GM10266 (cell line): ENCODE data around the gene TRAPPC8.
A peak's percentile ranks its signal among the peaks of the same experiment; 100 is the strongest.
"Not testable (repeated sequence)": the region's sequence is repeated elsewhere in the genome, so short reads cannot be mapped to it uniquely, and the experiment has no call there.

Source experiments
- DNase-seq: peaks from one replicate; pipeline ENCODE4 v3.0.0; 2012; ENCODE audit errors: extremely low spot score
- CTCF ChIP-seq: IDR thresholded peaks from 2 replicates; pipeline ENCODE4 v1.5.1; 2012; ENCODE audit warnings: mild to moderate bottlenecking, low read depth; ENCODE audit not compliant: control insufficient read depth, insufficient read depth; ENCODE audit errors: missing control alignments

The TRAPPC8 gene

GRCh38 chr18:31942291-31942998 lies 483 bp downstream of the TRAPPC8 start:
- peak; percentile 70 for DNase-seq
- TF ChIP-seq CTCF = no peak

- TF ChIP-seq CTCF = no peak
- no peak for DNase-seq
Observed at GRCh38 chr18:31941010-31941809, 1.7 kb downstream of the TRAPPC8 start.

GRCh38 chr18:31934773-31935172 lies 8.2 kb downstream of the TRAPPC8 start:
- not testable (repeated sequence) for DNase-seq

- no peak for DNase-seq
- no peak for TF ChIP-seq CTCF
Observed at GRCh38 chr18:31931886-31932240, 11.1 kb downstream of the TRAPPC8 start.

GRCh38 chr18:31931163-31931885 lies 11.6 kb downstream of the TRAPPC8 start:
- no peak for DNase-seq
- TF ChIP-seq CTCF = no peak

- TF ChIP-seq CTCF = no peak
- no peak for DNase-seq
Observed at GRCh38 chr18:31929273-31929672, 13.7 kb downstream of the TRAPPC8 start.

- DNase-seq = not testable (repeated sequence)
Observed at GRCh38 chr18:31926988-31927387, 15.9 kb downstream of the TRAPPC8 start.

- TF ChIP-seq CTCF = no peak
- no peak for DNase-seq
Observed at GRCh38 chr18:31920277-31920676, 22.7 kb downstream of the TRAPPC8 start.

GRCh38 chr18:31919366-31919765 lies 23.6 kb downstream of the TRAPPC8 start:
- DNase-seq = not testable (repeated sequence)
